Psoas muscle (tissue), 8 donors: ENCODE data around the gene SMG6. TPM values are rescaled to one million over a fixed set of nuclear protein-coding genes. Genes with fewer than 3 reads are reported as not detected.

ENCODE experiments used
- ATAC-seq, 4 donors: fragments of 200-7000 bp; cut with Tn5 transposase; one replicate each; pipeline ENCODE4 v1.9.1; 2020; ENCODE audit warnings: moderate library complexity in 3 of 4, mild to moderate bottlenecking in 2 of 4
- DNase-seq, 2 donors: peaks; one replicate each; pipeline ENCODE4 v3.0.0-alpha.2; 2020
- H3K27ac ChIP-seq: fragments of 200-600 bp; one replicate; pipeline ENCODE4 v1.8.0; 2022
- H3K27me3 ChIP-seq, 3 donors: fragments of 200-600 bp in 1 of 3; one replicate each; pipeline versions ENCODE4 v1.6.1 to v1.8.0; 2013 to 2022; ENCODE audit warnings: low read length in 2 of 3, mild to moderate bottlenecking in 2 of 3, moderate library complexity in 1 of 3; ENCODE audit not compliant: insufficient read depth in 3 of 3
- H3K36me3 ChIP-seq, 2 donors: fragments of 200-600 bp in 1 of 2; one replicate each; pipeline versions ENCODE4 v1.6.1 to v1.8.0; 2013 to 2022; ENCODE audit warnings: low read depth in 1 of 2, mild to moderate bottlenecking in 1 of 2, moderate library complexity in 1 of 2; ENCODE audit not compliant: insufficient read depth in 1 of 2
- H3K4me1 ChIP-seq: fragments of 200-600 bp; one replicate; pipeline ENCODE4 v1.8.0; 2022
- H3K4me3 ChIP-seq: fragments of 200-600 bp; one replicate; pipeline ENCODE4 v1.8.0; 2022; ENCODE audit warnings: mild to moderate bottlenecking
- H3K9me3 ChIP-seq: fragments of 200-600 bp; one replicate; pipeline ENCODE4 v1.8.0; 2022
- WGBS, 3 donors: extraction: QIAGEN DNeasy Blood & Tissue Kit; methylation state at CpG; one replicate each; pipeline versions ENCODE4 v1.1.6 to v1.1.7; 2013; 5-methylcytosine and 5-hydroxymethylcytosine counted together
- intact Hi-C, 2 donors: fragments of 100-400 bp; cut with DNase I; formaldehyde crosslinking; loops; one replicate each; pipeline versions ENCODE4 v1.11.0 to v1.14.2; 2022
- long read RNA-seq, 2 donors: library from polyadenylated mRNA; unstranded; transcript quantifications; one replicate each; pipeline ENCODE4 v2.0.0, GENCODE V29; 2021
- polyA plus RNA-seq, 3 donors: library from polyadenylated mRNA; stranded (reverse); fragments of 200-250 nt; gene quantifications; one replicate each; pipeline ENCODE4 v1.2.3, GENCODE V29; 2013
- total RNA-seq, 4 donors: library from RNA; stranded (reverse); fragmentation: NEBNext Ultra II Directional in 2 of 4; extraction: Animal tissue kit (Norgen Biotek cat#: 25700) in 2 of 4; gene quantifications; one replicate each; pipeline versions ENCODE4 v1.2.1 to v1.2.4, GENCODE V29; 2021 to 2023
- TF ChIP-seq, protein P1 (sequence below): fragments of 200-600 bp; IDR thresholded peaks from one replicate; pipeline ENCODE4 v1.8.0; 2022; ENCODE audit warnings: antibody characterized with exemption
- donor health status: healthy with polysubstance abuse.
- donor health status: DM: no; HTN: no; CAD: no; lungs with moderate emphysema.
- donor health status: Bipolar disorder and iron deficiency.
- donor health status: healthy.
- donor health status: DM: yes; HTN: yes; CAD: no.
- donor health status: DM: no; HTN: no; CAD: no.
- donor health status: DM: no; HTN: no; CAD: no.
- donor health status: DM: yes; HTN: yes; CAD: no.

Gene SMG6
- total RNA-seq (10 to 100 TPM; 16.3 to 24.1 (median 19.7) TPM), polyA plus RNA-seq (10 to 100 TPM in 2 of 3 donors, 1 to 10 TPM in 1; 9.4 to 14.3 (median 11.6) TPM)
- long read RNA-seq, donor 1, full-length matches to known transcripts = 3 of 9 reads
- long read RNA-seq, donor 1, partial matches to known transcripts = 1 of 9 reads
- long read RNA-seq, donor 1, other reads (novel, unspliced or antisense) = 5 of 9 reads
- long read RNA-seq, donor 2, transcript SMG6-215 (1 exons, 2,419 nt) = major isoform, 6 of 13 reads
- long read RNA-seq, donor 2, partial matches to known transcripts = 4 of 13 reads
- long read RNA-seq, donor 2, other reads (novel, unspliced or antisense) = 3 of 13 reads

DNA sequence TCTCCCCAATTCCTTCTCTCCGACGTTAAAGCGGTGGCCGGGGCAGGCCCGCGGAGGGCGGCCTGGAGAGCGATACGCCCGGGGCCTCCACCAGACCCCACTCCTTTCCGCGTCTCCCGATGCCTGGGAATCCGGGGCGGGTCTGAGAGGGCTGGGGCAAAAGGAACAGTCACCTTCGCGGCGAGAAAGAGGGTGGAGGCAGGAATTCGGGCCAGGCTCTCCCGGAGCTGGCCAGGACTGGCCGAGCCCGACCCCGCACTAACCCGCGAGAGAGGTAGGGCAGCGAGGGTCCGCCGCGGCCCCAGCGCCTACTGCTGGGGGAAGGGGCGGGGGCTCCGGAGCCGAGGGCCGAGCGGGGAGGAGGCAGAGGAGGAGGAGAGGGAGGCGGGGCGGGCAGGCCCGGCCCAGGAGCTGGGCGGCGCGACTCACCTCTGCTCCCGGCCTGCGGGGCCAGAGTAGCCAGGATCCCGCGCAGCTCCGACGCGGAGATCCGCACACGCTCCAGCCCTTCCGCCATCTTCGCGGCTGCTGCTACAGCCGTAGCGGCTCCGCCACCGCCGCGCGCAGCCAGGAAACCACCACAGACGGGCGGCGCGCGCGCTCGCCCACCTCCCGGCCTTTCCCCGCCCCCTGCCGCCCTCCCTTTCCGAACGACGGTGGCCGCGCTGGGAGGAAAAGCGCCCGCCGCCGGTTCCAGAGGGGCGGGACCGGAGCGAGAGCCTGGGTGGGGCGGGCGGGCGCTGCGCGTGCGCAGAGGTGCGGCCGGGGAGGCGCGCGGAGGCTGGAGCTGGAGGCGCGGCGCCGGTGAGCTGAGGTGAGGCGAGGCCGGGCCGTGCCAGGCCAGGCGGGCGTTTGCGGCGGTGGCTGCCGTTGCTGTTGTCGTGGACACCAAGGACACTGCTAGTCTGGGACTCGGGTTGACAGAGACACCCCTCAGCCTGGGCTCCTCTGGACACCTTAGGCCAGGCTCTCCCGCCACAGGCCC lies at the start of gene SMG6, which contains the start of gene SRR:
SMG6 (minus strand) TSS at position 582 of the 985 bp plus-strand sequence; CDS start at position 517, 65 bp downstream.
SRR (plus strand) TSS at position 747 of the 985 bp plus-strand sequence. CDS start 11,611 bp downstream, outside the sequence.
- intact Hi-C loops = loop anchor here in 1 of 2 donors (2.0 kb wide), 1 partner anchor 33 kb away; the partner anchor contains the start of genes SGSM2 and TSR1
- Histone ChIP-seq H3K4me1 (peaks cover 3% of the 10 kb centered on the region), H3K27me3 (no peaks in the 10 kb centered on the region), H3K4me3 (peak within 1 kb of the TSS; percentile 92), H3K27ac (peak within 1 kb of the TSS; percentile 95), H3K36me3 (peaks cover 0 to 34% of the 10 kb centered on the region in 2 donors), H3K9me3 (no peaks in the 10 kb centered on the region)
- 0 to 1% (median 0%) methylated on average over 39 to 106 of the region's 108 CpGs for WGBS, 3 donors
- TF ChIP-seq, protein P1, sequence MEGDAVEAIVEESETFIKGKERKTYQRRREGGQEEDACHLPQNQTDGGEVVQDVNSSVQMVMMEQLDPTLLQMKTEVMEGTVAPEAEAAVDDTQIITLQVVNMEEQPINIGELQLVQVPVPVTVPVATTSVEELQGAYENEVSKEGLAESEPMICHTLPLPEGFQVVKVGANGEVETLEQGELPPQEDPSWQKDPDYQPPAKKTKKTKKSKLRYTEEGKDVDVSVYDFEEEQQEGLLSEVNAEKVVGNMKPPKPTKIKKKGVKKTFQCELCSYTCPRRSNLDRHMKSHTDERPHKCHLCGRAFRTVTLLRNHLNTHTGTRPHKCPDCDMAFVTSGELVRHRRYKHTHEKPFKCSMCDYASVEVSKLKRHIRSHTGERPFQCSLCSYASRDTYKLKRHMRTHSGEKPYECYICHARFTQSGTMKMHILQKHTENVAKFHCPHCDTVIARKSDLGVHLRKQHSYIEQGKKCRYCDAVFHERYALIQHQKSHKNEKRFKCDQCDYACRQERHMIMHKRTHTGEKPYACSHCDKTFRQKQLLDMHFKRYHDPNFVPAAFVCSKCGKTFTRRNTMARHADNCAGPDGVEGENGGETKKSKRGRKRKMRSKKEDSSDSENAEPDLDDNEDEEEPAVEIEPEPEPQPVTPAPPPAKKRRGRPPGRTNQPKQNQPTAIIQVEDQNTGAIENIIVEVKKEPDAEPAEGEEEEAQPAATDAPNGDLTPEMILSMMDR = no peak
- DNase-seq (peak; percentile 95 to 96), ATAC-seq (peak; percentile 96 to 97 (median 96))

DNA sequence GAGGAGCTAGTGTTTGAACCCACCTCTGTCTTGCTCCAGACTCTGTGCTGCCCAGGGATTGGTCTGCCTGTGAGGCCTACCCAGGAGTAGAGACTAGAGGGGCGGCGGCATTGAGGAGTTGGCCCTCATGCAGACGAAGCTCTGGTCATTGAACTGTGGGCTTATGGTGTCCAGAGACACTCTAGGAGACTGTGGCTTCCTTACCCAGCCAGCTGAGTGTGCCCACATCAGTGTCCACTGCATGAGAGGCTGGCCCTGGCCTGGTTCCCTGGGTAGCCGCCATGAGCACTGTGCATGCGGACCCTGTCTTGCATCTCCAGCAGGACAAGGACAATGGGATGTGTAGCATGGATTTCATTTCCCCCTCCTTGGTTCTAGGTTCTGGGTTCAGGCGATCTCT lies 47.7 kb upstream of the SMG6 start:
- Histone ChIP-seq H3K4me3 (no peak overlapping the region), H3K4me1 (peaks cover 18% of the 10 kb centered on the region), H3K27ac (no peak overlapping the region), H3K9me3 (no peaks in the 10 kb centered on the region), H3K36me3 (no peaks in the 10 kb centered on the region), H3K27me3 (no peaks in the 10 kb centered on the region)
- 93 to 98% (median 94%) methylated on average over 6 of the region's 6 CpGs for WGBS, 3 donors
- DNase-seq (peak in 1 of 2 donors; percentile 42), ATAC-seq (no peak)
- intact Hi-C loops = no loop called here
- TF ChIP-seq, protein P1 = no peak

DNA sequence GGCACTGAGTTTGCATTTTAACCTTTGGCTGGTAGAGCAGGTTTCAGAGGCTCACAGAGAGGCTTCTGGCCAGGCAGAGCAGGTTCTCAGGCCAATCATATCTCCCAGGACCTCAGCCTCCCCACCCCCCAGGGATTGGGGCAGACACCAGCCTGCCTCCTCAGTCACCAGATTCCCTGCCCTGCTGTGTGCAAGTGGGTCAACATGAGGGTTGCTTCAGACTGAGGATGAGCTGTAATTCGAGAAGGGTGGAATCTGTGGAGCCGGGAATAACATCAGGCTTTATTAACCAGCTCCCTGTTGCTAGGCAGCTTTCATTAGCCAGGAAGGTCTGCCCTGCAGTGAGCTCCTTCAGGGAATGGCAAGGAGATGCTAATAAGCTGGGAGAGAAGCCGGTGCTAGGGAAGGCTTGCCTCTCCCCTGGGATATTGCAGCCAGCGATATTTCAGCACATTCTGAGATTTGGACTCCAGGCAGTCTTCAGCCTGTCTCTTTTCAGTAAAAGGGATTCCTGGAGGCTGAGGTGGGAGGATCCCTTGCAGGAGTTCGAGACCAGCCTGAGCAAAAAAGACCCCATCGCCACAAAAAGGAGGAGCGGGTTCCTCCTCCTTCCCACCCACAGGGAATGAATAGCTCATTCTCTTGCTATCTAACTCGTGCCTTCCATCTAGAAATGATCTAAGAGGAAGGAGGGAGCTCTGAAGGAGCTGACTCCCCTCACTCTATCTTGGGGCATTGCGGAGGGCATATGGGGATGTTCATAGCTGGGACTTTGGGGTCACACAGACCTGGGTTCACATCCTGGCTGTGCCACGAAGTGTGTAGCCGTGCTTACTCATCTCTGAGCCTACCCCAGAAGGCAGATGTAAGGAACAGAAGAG lies 44.5 kb upstream of the SMG6 start:
- H3K27me3 ChIP-seq = no peaks in the 10 kb centered on the region
- WGBS, 3 donors = 53 to 55% (median 55%) methylated on average over 11 of the region's 11 CpGs
- no peaks in the 10 kb centered on the region for H3K9me3 ChIP-seq
- peaks cover 18% of the 10 kb centered on the region for H3K4me1 ChIP-seq
- ATAC-seq = peak; percentile 96 to 98 (median 97)
- TF ChIP-seq, protein P1 = no peak
- intact Hi-C loops = no loop called here
- H3K27ac ChIP-seq = peak overlapping the region; percentile 68
- H3K4me3 ChIP-seq = peak overlapping the region; percentile 13
- H3K36me3 ChIP-seq = peaks cover 0 to 17% of the 10 kb centered on the region in 2 donors
- DNase-seq = peak; percentile 71 to 88

DNA sequence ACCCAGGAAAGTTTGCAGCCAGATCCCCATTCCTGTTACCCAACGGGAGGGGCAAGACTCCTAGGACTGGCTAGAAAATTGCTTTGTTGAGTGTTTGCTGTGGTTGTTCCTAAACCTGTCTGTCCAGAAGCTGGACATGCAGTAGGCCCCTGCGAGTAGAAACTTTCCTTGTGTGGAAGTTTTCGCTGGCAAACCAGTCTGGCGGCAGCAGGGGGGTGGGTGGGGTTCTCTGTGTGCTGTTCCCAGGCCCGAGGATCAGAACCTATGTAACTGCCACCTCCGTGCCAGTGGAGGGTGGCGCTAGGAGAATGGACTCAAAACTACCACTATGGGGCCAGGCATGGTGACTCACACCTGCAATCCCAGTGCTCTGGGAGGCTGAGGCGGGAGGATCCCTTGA lies 42.9 kb upstream of the SMG6 start:
- Histone ChIP-seq H3K27me3 (no peaks in the 10 kb centered on the region), H3K36me3 (peaks cover 3 to 27% of the 10 kb centered on the region in 2 donors), H3K9me3 (no peaks in the 10 kb centered on the region), H3K4me1 (peaks cover 18% of the 10 kb centered on the region), H3K27ac (peak overlapping the region; percentile 68), H3K4me3 (no peak overlapping the region)
- TF ChIP-seq, protein P1 = no peak
- intact Hi-C loops = no loop called here
- 93 to 96% (median 95%) methylated on average over 8 of the region's 8 CpGs for WGBS, 3 donors
- ATAC-seq (no peak), DNase-seq (no peak)
